Esophagus muscularis mucosa (tissue), 4 donors: Measurements from ENCODE around the gene RECK. TPM values are rescaled to one million over a fixed set of nuclear protein-coding genes. Genes with fewer than 3 reads are reported as not detected.

Experiments
- DNase-seq: peaks from one replicate; pipeline ENCODE4 v3.0.0-alpha.2; 2017; ENCODE audit errors: extremely low spot score
- H3K27ac ChIP-seq, 4 donors: fragments of 200-600 bp; sonication (generic); replicated peaks in 1 of 4; 1 replicate in 3 of 4; 2 replicates in 1 of 4; pipeline ENCODE4 v1.5.1; 2016 to 2019; ENCODE audit warnings: mild to moderate bottlenecking in 1 of 4
- H3K27me3 ChIP-seq, 4 donors: fragments of 200-600 bp; sonication (generic); one replicate each; pipeline versions ENCODE4 v1.5.1 to v1.6.0; 2016 to 2019
- H3K36me3 ChIP-seq, 4 donors: fragments of 200-600 bp; sonication (generic); one replicate each; pipeline ENCODE4 v1.5.1; 2016 to 2019
- H3K4me1 ChIP-seq, 4 donors: fragments of 200-600 bp; sonication (generic); one replicate each; pipeline ENCODE4 v1.5.1; 2016 to 2019
- H3K4me3 ChIP-seq, 4 donors: fragments of 200-600 bp; sonication (generic); 1 replicate in 2 of 4; 2 replicates in 2 of 4; pipeline ENCODE4 v1.5.1; 2016 to 2019; ENCODE audit warnings: mild to moderate bottlenecking in 4 of 4, moderate library complexity in 1 of 4
- H3K9me3 ChIP-seq, 4 donors: fragments of 200-600 bp; sonication (generic); 1 replicate in 3 of 4; 2 replicates in 1 of 4; pipeline ENCODE4 v1.5.1; 2016 to 2019
- EP300 ChIP-seq: sonication (generic); formaldehyde crosslinking; IDR thresholded peaks from one replicate; pipeline ENCODE4 v1.6.1; 2017; ENCODE audit warnings: antibody characterized with exemption
- POLR2A ChIP-seq: fragments of 450-650 bp; IDR thresholded peaks from one replicate; pipeline ENCODE4 v1.6.1; 2017; ENCODE audit warnings: antibody characterized with exemption, moderate library complexity, mild to moderate bottlenecking, low read depth
- POLR2AphosphoS5 ChIP-seq, 2 donors: sonication (generic); formaldehyde crosslinking; IDR thresholded peaks; one replicate each; pipeline ENCODE4 v1.6.1; 2017; ENCODE audit warnings: antibody characterized with exemption in 2 of 2
- WGBS: methylation state at CpG from one replicate; pipeline ENCODE4 v1.1.5; 2018; 5-methylcytosine and 5-hydroxymethylcytosine counted together
- intact Hi-C: fragments of 100-400 bp; cut with DNase I; formaldehyde crosslinking; loops from one replicate; pipeline ENCODE4 v1.15.1; 2023
- total RNA-seq, 4 donors: library from RNA; depleted of rRNA; stranded (reverse); fragments of >200 nt; gene quantifications; one replicate each; pipeline versions ENCODE4 v1.1.0 to v1.2.1, GENCODE V29; 2016
- TF ChIP-seq, protein P1 (sequence below), 3 experiments: fragments of 200-600 bp in 2 of 3; fragments of 450-650 bp in 1 of 3; sonication (generic) in 2 of 3; IDR thresholded peaks; one replicate each; pipeline ENCODE4 v1.5.1; 2017 to 2019; ENCODE audit warnings: antibody characterized with exemption in 3 of 3, mild to moderate bottlenecking in 2 of 3, moderate library complexity in 1 of 3

Gene RECK
- total RNA-seq, 4 donors from 2014 or later: 16.6 to 24.2 (median 19.0) TPM

DNA sequence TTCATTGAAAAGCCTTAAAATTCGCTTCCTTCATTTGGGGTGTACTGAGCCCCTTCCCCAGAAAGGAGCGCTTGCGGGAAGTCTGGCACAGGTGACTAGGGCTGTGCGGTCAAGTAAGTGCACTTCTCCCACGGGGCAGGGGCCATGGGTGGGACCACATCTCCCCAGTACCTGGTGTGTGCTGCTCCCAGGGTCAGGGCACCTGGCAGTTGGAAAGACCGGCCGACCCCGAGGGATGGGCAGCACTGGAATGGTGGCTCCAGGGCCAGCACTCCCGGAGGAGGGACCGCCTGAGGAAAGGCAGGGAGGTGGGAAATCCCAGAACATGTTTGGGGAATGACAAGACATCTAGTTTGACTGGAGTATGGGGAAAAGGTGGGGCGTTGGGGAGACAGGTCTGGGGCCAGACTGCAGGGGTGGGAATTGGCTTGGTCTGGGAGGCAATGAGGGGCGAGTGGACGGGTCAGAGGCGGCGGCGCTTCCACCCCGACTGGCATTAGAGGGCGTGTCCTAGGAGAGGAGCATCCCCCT lies 99.1 kb downstream of the RECK start:
- no peak for DNase-seq
- H3K9me3 ChIP-seq: no peaks in the 10 kb centered on the region
- H3K4me1 ChIP-seq: peaks cover 19 to 54% (median 48%) of the 10 kb centered on the region in 4 donors
- TF ChIP-seq, protein P1, sequence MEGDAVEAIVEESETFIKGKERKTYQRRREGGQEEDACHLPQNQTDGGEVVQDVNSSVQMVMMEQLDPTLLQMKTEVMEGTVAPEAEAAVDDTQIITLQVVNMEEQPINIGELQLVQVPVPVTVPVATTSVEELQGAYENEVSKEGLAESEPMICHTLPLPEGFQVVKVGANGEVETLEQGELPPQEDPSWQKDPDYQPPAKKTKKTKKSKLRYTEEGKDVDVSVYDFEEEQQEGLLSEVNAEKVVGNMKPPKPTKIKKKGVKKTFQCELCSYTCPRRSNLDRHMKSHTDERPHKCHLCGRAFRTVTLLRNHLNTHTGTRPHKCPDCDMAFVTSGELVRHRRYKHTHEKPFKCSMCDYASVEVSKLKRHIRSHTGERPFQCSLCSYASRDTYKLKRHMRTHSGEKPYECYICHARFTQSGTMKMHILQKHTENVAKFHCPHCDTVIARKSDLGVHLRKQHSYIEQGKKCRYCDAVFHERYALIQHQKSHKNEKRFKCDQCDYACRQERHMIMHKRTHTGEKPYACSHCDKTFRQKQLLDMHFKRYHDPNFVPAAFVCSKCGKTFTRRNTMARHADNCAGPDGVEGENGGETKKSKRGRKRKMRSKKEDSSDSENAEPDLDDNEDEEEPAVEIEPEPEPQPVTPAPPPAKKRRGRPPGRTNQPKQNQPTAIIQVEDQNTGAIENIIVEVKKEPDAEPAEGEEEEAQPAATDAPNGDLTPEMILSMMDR (IDR thresholded peaks at IDR 0.05): no peak
- no peak for TF ChIP-seq EP300
- TF ChIP-seq POLR2A: no peak
- no peak for TF ChIP-seq POLR2AphosphoS5 (IDR thresholded peaks at IDR 0.05)
- H3K36me3 ChIP-seq: no peaks in the 10 kb centered on the region
- WGBS: 20% methylated on average over 18 of the region's 18 CpGs
- no peaks in the 10 kb centered on the region for H3K27me3 ChIP-seq
- intact Hi-C loops: loop anchor here (5.0 kb wide), 1 partner anchor 34 kb away; no protein-coding TSS in a partner anchor
- peak overlapping the region; percentile 83 to 99 (median 86) for H3K4me3 ChIP-seq
- H3K27ac ChIP-seq: peak overlapping the region; percentile 90 to 94 (median 92)

DNA sequence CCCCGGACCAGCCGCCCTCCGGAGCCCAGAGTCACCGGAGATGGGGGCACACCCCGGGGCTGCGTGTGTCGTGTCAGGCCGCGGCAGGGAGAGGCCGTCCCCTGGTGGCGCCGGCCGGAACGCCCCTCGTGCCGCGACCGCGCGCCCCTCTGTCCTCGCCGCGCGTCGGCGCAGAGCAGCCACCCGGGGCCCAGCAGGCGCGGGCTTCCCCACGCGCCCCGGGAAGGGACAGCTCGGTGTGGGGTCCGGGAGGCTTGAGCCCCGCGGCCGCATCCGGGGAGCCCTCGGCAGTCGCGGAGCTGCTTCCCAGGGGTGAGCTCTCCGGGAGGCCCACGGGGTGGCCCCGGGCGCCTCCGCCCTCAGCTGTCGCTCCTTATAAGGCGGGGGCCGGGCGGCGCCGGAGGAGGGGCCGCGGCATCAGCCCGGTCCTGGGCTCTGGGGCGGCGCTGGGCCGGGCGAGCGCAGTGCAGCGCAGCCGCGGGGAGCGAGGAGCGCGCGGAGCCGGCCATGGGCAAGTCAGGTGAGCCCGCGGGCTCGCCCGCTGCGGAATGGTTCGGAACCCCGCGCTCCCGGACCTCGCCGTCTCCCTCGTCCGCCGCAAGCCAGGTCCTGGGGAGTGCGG lies 99.7 kb downstream of the RECK start, which contains the start of gene GLIPR2:
GLIPR2 (plus strand) TSS at position 462 of the 622 bp plus-strand sequence; CDS start at position 508, 46 bp downstream.
- H3K4me1 ChIP-seq: peaks cover 23 to 60% (median 54%) of the 10 kb centered on the region in 4 donors
- no CpG with 5 or more reads among the region's 83 CpGs for WGBS

DNA sequence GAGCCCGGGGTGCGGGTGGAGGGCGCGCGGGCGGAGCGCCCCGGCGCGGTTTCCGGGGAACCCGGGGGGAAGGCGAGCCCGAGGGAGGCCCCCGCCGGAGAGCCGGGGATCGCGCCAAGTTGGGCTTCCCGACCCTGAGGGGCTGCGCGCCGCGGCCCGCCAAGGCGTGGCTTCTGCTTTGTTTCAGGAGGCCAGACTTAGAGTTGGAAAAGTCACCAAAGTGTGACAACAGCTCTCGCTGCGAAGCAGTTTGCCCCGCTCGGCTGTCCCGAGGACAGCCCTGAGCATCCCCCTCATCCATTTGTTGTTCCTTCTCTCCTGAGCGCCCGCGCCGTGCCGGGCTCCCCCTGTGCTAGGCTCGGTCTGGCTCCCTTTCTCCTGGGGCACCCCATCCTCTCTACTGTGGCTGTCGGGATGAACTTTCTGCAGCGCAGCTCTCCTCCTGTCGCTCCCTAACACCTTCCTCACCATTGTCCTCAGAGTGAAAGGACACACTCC lies 100.2 kb downstream of the RECK start:
- H3K4me3 ChIP-seq: peak overlapping the region; percentile 83 to 99 (median 86)
- H3K27ac ChIP-seq: peak overlapping the region; percentile 90 to 94 (median 92)
- 0% methylated on average over 12 of the region's 40 CpGs for WGBS
- no peak for DNase-seq
- H3K4me1 ChIP-seq: peaks cover 28 to 65% (median 60%) of the 10 kb centered on the region in 4 donors
- H3K9me3 ChIP-seq: no peaks in the 10 kb centered on the region
- H3K27me3 ChIP-seq: no peaks in the 10 kb centered on the region
- intact Hi-C loops: loop anchor here (5.0 kb wide), 1 partner anchor 35 kb away; no protein-coding TSS in a partner anchor
- no peak for TF ChIP-seq POLR2AphosphoS5 (IDR thresholded peaks at IDR 0.05)
- TF ChIP-seq, protein P1 (IDR thresholded peaks at IDR 0.05): no peak
- TF ChIP-seq POLR2A: no peak
- no peak for TF ChIP-seq EP300
- no peaks in the 10 kb centered on the region for H3K36me3 ChIP-seq

More for the DNA sequence above, 99.7 kb downstream of the RECK start, which contains the start of gene GLIPR2:
- TF ChIP-seq EP300: no peak
- peak; percentile 43 for TF ChIP-seq POLR2A
- TF ChIP-seq, protein P1 (IDR thresholded peaks at IDR 0.05): peak in 2 of 3 experiments; percentile 31 to 35
- peak; percentile 78 to 89 for TF ChIP-seq POLR2AphosphoS5 (IDR thresholded peaks at IDR 0.05)
- H3K27ac ChIP-seq: peak within 1 kb of the TSS; percentile 90 to 94 (median 92)
- intact Hi-C loops: loop anchor here (5.0 kb wide), 1 partner anchor 34 kb away; no protein-coding TSS in a partner anchor
- no peak for DNase-seq
- H3K9me3 ChIP-seq: no peaks in the 10 kb centered on the region
- H3K36me3 ChIP-seq: no peaks in the 10 kb centered on the region
- no peaks in the 10 kb centered on the region for H3K27me3 ChIP-seq
- H3K4me3 ChIP-seq: peak within 1 kb of the TSS; percentile 83 to 99 (median 86)

DNA sequence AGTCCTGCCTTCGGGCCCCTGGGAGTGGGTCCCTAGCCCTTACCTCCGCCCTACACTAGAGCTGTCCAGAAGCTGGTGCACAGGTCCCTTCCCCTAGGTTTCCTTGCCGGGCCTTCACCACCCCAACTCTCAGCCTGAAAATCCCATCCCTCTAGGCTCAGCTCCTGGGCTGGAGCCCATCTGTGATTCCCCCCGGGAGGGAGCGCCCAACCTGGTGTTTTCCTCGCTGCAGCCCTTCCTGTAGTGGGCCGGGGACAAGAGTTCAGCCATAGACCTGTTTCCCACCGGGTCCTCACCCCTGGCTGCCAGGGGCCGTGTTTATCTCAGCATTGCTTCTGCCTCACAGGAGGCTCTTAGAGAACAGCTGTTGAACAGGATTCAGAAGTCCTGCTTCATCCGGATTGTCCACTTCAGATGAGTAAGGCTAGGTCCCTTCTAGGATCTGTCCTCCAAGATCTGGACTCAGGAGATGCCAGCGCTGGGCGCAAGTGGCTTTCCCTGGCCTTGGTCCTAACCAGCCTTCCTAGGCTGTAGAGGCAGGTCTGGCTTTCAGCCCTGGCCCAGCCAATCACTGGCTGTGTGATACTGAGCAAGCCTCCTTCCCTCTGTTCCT lies 100.8 kb downstream of the RECK start:
- Histone ChIP-seq H3K9me3 (no peaks in the 10 kb centered on the region), H3K27ac (peak overlapping the region; percentile 90 to 94 (median 92)), H3K27me3 (no peaks in the 10 kb centered on the region), H3K4me1 (peaks cover 34 to 68% (median 65%) of the 10 kb centered on the region in 4 donors), H3K36me3 (no peaks in the 10 kb centered on the region), H3K4me3 (peak overlapping the region; percentile 83 to 99 (median 86))
- 25% methylated on average over 9 of the region's 12 CpGs for WGBS
- TF ChIP-seq EP300: no peak
- TF ChIP-seq, protein P1 (IDR thresholded peaks at IDR 0.05): no peak
- TF ChIP-seq POLR2A: no peak
- peak; percentile 6 to 33 for TF ChIP-seq POLR2AphosphoS5 (IDR thresholded peaks at IDR 0.05)
- DNase-seq: no peak
- intact Hi-C loops: loop anchor here (5.0 kb wide), 1 partner anchor 35 kb away; no protein-coding TSS in a partner anchor
